ENCODE results near the gene DOCK11. TPM values are rescaled to one million over a fixed set of nuclear protein-coding genes. Genes with fewer than 3 reads are reported as not detected.
A peak's percentile ranks its signal among the peaks of the same experiment; 100 is the strongest.
"Not testable (repeated sequence)": the region's sequence is repeated elsewhere in the genome, so short reads cannot be mapped to it uniquely, and the experiment has no call there.

DOCK11 gene
- 4.2 TPM for total RNA-seq
- long read RNA-seq, full-length matches to known transcripts, result 1 of 2 reads
- long read RNA-seq, partial matches to known transcripts, result 1 of 2 reads
- long read RNA-seq, other reads (novel, unspliced or antisense), result 0 of 2 reads

DNA sequence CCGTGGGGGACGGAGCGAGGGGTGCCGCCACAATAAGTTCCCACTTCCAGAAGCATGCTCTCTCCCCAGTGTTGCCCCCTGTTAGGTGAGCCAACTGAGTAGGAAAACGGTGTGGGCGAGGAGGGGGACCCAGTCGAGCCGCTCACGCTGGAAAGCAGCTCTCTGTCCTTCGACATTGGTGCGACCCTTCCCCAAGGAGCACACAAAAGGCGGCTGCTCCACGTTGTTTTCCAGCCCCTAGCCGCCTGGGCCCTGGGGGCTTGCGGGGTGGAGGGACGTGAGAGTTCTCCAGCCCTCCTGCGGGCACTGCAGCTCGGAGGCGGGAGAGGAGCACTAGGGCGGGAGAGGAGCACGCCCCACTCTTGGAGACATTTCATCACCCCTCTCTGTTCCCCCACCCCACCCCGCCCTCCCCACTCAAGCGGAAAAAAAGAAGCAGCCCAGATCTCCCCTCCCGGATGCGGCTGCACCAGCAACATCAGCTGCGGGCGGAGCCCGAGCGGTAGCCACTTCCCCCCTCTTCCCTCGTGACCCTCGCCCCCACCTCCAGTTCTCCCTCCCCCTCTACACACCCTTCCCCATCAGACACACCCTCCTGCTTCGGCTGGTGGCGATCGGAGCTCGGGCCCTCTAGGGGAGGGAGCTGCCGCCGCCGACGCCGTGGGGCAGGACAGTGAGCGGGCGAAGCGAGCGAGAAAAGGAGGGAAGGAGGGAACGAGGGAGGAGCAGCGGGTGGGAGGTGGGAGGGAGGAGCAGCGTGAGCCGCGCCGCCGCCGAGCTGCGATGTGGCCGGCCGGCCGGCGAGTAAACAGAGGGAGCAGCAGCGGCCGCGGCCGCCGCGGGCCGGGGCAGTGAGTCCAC is at the start of gene DOCK11:
DOCK11 (plus strand) TSS at position 755 of the 861 bp plus-strand sequence. CDS start 157 bp downstream, outside the sequence.
- DNase-seq (peak; percentile 86), ATAC-seq (ENCODE audit: poor library complexity) (peak; percentile 89)
- intact Hi-C loops (cut with DNase I), result no loop called here

GRCh38 chrX:118448273-118448783 is 47.3 kb upstream of the DOCK11 start:
- DNase-seq (no peak), ATAC-seq (ENCODE audit: poor library complexity) (no peak)
- intact Hi-C loops (cut with DNase I), result no loop called here

- DNase-seq, result no peak
- ATAC-seq (ENCODE audit: poor library complexity), result no peak
- intact Hi-C loops (cut with DNase I), result no loop called here
These were observed 40.6 kb upstream of the DOCK11 start for GRCh38 chrX:118455013-118455412.

DNA sequence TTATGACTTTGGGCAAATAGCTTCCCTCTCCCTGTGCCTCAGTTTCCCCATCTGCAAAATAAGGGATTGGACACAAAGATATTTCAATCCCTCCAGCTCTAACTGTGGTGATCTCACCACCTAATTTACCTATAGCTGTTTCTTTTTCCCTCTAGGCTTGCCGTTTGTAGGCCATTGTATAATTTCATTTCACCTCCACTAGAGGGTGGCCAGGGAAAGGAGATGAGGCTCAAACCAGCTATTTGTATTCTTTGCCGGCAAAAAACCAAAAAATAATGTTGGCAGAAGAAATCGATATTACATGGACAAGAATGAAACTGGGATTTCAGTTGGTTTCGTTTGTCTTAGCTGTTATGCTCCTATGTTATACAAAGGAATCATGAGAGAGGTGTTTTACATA is 36.1 kb upstream of the DOCK11 start:
- intact Hi-C loops (cut with DNase I), result no loop called here
- DNase-seq (no peak), ATAC-seq (ENCODE audit: poor library complexity) (no peak)

GRCh38 chrX:118464501-118464900 is 31.1 kb upstream of the DOCK11 start:
- intact Hi-C loops (cut with DNase I), result no loop called here
- no peak for ATAC-seq (ENCODE audit: poor library complexity)
- no peak for DNase-seq

GRCh38 chrX:118468122-118468521 is 27.5 kb upstream of the DOCK11 start:
- no peak for DNase-seq
- intact Hi-C loops (cut with DNase I), result no loop called here
- ATAC-seq (ENCODE audit: poor library complexity), result no peak

DNA sequence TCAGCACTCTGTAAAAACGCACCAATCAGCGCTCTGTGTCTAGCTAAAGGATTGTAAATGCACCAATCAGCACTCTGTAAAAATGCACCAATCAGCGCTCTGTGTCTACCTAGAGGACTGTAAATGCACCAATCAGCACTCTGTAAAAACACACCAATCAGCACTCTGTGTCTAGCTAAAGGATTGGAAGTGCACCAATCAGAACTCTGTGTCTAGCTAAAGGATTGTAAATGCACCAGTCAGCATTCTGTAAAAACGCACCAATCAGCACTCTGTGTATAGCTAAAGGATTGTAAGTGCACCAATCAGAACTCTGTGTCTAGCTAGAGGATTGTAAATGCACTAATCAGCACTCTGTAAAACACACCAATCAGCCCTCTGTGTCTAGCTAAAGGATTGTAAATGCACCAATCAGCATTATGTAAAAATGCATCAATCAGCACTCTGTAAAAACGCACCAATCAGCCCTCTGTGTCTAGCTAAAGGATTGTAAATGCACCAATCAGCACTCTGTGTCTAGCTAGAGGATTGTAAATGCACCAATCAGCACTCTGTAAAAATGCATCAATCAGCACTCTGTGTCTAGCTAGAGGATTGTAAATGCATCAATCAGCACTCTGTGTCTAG is 24.8 kb upstream of the DOCK11 start:
- DNase-seq; ATAC-seq (ENCODE audit: poor library complexity); intact Hi-C loops (cut with DNase I): not testable (repeated sequence)

DNA sequence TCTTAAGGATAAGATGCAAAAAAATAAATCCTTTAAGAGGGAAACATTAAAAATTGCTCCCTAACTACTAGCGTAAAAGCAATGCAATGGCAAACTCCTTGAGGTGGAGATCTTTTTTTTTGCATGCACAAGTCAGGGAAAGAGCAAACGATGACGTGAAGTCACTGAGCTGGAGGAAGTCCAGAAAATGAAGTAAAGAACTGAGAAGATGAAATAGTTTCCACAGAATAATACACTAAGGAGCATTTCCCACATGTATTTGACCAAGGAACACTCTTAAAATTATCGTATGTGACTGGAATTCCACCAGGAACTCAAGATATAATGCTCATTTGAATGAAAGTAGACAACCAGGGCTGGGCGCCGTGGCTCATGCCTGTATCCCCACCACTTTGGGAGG is 21.0 kb upstream of the DOCK11 start:
- no peak for DNase-seq
- intact Hi-C loops (cut with DNase I), result no loop called here
- ATAC-seq (ENCODE audit: poor library complexity), result no peak

DNA sequence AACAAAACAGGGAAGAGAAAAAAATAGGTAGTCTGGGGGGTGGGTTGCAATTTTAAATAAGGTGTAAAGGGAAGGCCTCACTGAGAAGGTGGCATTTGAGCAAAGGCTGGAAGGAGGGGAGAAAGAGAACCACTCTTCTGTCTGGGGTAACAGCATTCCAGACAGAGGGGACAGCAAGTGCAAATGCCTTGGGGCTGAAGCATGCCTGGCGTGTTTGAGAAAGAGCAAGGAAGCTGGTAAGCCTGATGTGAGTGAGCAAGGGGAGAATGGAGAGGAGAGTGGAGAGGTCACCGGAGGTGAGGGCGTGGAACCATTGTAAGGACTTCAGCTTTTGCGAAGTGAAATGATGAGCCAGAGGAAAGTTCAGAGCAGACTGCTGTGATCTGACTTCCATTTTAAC is 19.7 kb upstream of the DOCK11 start:
- DNase-seq, result no peak
- intact Hi-C loops (cut with DNase I), result no loop called here
- no peak for ATAC-seq (ENCODE audit: poor library complexity)

- ATAC-seq (ENCODE audit: poor library complexity) (no peak), DNase-seq (no peak)
- intact Hi-C loops (cut with DNase I), result no loop called here
These were observed 15.4 kb upstream of the DOCK11 start for GRCh38 chrX:118480172-118480571.

GRCh38 chrX:118482384-118482783 is 13.2 kb upstream of the DOCK11 start:
- DNase-seq; ATAC-seq (ENCODE audit: poor library complexity); intact Hi-C loops (cut with DNase I): not testable (repeated sequence)

DNA sequence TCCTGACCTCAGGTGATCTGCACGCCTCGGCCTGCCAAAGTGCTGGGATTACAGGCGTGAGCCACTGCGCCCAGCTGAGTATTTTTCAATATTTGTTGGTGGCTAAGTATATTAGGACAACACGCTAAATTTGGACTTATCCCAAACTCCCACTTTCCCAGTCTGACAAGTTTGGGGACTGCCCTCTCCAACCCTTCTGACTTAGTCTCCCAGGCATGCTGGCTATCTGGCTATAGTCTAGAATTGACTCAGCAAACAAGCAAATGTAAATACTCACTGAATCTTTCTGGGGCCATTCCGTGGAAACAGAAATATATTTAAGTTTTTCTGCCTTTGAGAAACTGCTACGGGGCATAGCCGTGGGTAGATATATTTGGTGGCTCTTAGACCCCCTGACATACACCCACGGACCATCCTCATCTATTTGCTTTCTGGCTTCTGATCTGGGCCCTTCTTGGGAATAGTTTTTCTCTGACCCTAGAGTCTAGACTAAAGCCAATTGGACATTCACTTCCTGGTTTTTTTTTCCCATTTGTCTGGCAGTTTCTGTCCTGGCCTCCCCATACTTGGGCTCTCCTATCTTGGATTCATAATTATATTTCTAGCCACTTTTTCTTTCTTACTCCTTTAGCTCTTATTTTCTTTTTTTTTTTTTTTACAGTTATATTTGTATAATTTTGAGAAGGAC is 11.3 kb upstream of the DOCK11 start:
- ATAC-seq (ENCODE audit: poor library complexity) (no peak), DNase-seq (no peak)
- intact Hi-C loops (cut with DNase I), result no loop called here

- DNase-seq; intact Hi-C loops (cut with DNase I); ATAC-seq (ENCODE audit: poor library complexity): not testable (repeated sequence)
These were observed 8.9 kb upstream of the DOCK11 start for GRCh38 chrX:118486693-118487092.

GRCh38 chrX:118493016-118493415 is 2.6 kb upstream of the DOCK11 start:
- DNase-seq (no peak), ATAC-seq (ENCODE audit: poor library complexity) (no peak)
- intact Hi-C loops (cut with DNase I), result no loop called here

GRCh38 chrX:118493653-118494297 is 1.8 kb upstream of the DOCK11 start:
- intact Hi-C loops (cut with DNase I), result no loop called here
- ATAC-seq (ENCODE audit: poor library complexity), result no peak
- DNase-seq, result no peak

GRCh38 chrX:118495958-118496762 is 545 bp downstream of the DOCK11 start:
- intact Hi-C loops (cut with DNase I), result no loop called here

DNA sequence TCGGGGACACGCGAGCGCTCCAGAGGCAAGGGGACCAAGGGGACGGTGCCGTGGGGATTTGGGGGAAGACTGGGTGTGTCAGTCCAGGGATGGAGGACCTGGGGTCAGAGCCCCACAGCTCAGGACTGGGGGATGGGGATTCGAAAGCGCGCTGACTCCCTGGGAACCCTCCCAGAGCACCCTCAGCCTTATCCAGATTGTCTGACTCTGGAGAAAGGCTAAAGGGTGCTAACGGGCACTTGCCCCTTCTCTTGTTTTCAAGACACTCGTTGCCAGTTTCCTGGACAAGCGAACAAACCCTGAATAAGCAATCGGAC is 1.1 kb downstream of the DOCK11 start:
- intact Hi-C loops (cut with DNase I), result no loop called here
- DNase-seq (no peak), ATAC-seq (ENCODE audit: poor library complexity) (peak; percentile 13)

More at GRCh38 chrX:118495958-118496762, 545 bp downstream of the DOCK11 start:
- peak; percentile 58 for ATAC-seq (ENCODE audit: poor library complexity)
- DNase-seq, result peak; percentile 82
